Tibial nerve (tissue), 4 donors: ENCODE measurements around the gene PAX6. TPM values are rescaled to one million over a fixed set of nuclear protein-coding genes. Genes with fewer than 3 reads are reported as not detected.

ENCODE experiments used
- DNase-seq, 2 donors: peaks; one replicate each; pipeline ENCODE4 v3.0.0-alpha.2; 2019; ENCODE audit warnings: low spot score in 2 of 2
- H3K27ac ChIP-seq, 4 donors: fragments of 200-600 bp; sonication (generic) in 3 of 4; one replicate each; pipeline ENCODE4 v1.5.1; 2017 to 2019; ENCODE audit warnings: mild to moderate bottlenecking in 1 of 4
- H3K27me3 ChIP-seq, 2 donors: fragments of 200-600 bp; sonication (generic) in 1 of 2; one replicate each; pipeline versions ENCODE4 v1.5.1 to v1.6.0; 2017 to 2019
- H3K36me3 ChIP-seq, 3 donors: fragments of 200-600 bp; sonication (generic); one replicate each; pipeline ENCODE4 v1.5.1; 2018 to 2019
- H3K4me1 ChIP-seq, 4 donors: fragments of 200-600 bp; sonication (generic) in 3 of 4; one replicate each; pipeline ENCODE4 v1.5.1; 2017 to 2019
- H3K4me3 ChIP-seq, 4 donors: fragments of 200-600 bp; sonication (generic) in 3 of 4; one replicate each; pipeline ENCODE4 v1.5.1; 2017 to 2019; ENCODE audit warnings: mild to moderate bottlenecking in 1 of 4, moderate library complexity in 1 of 4
- H3K9me3 ChIP-seq, 4 donors: fragments of 200-600 bp; sonication (generic) in 3 of 4; one replicate each; pipeline ENCODE4 v1.5.1; 2017 to 2019
- CTCF ChIP-seq, 5 experiments: fragments of 200-600 bp in 3 of 5; fragments of 450-650 bp in 2 of 5; sonication (generic) in 3 of 5; IDR thresholded peaks; one replicate each; pipeline ENCODE4 v1.5.1; 2016 to 2019; ENCODE audit warnings: antibody characterized with exemption in 5 of 5, mild to moderate bottlenecking in 3 of 5, moderate library complexity in 2 of 5
- EP300 ChIP-seq, 2 donors: sonication (generic); formaldehyde crosslinking; IDR thresholded peaks; one replicate each; pipeline ENCODE4 v1.6.1; 2017; ENCODE audit warnings: antibody characterized with exemption in 2 of 2, mild to moderate bottlenecking in 1 of 2
- POLR2A ChIP-seq, 2 donors: fragments of 450-650 bp; IDR thresholded peaks; one replicate each; pipeline ENCODE4 v1.6.1; 2017; ENCODE audit warnings: antibody characterized with exemption in 2 of 2, mild to moderate bottlenecking in 2 of 2, moderate library complexity in 2 of 2
- WGBS, 2 donors: methylation state at CpG; one replicate each; pipeline ENCODE4 v1.1.5; 2018; 5-methylcytosine and 5-hydroxymethylcytosine counted together
- total RNA-seq, 4 donors: library from RNA; depleted of rRNA; stranded (reverse); fragments of >200 nt; gene quantifications; one replicate each; pipeline ENCODE4 v1.1.0, GENCODE V29; 2016

The PAX6 gene
- total RNA-seq, 4 donors from 2014 or later: not detected

GRCh38 chr11:31819621-31820437, 8.7 kb upstream of the PAX6 start:
- H3K27ac ChIP-seq: no peak overlapping the region
- H3K27me3 ChIP-seq: peaks cover 11 to 100% of the 10 kb centered on the region in 2 donors
- no peaks in the 10 kb centered on the region for H3K36me3 ChIP-seq
- H3K4me1 ChIP-seq: peaks cover 0 to 59% (median 25%) of the 10 kb centered on the region in 4 donors
- no peak overlapping the region for H3K4me3 ChIP-seq
- DNase-seq: no peak
- H3K9me3 ChIP-seq: no peaks in the 10 kb centered on the region
- TF ChIP-seq CTCF (IDR thresholded peaks at IDR 0.05): no peak
- TF ChIP-seq EP300 (IDR thresholded peaks at IDR 0.05): no peak
- no peak for TF ChIP-seq POLR2A (IDR thresholded peaks at IDR 0.05)
- 19 to 25% methylated on average over 41 to 50 of the region's 55 CpGs for WGBS, 2 donors

- no peak for TF ChIP-seq POLR2A (IDR thresholded peaks at IDR 0.05)
- TF ChIP-seq CTCF (IDR thresholded peaks at IDR 0.05): no peak
- no peak for TF ChIP-seq EP300 (IDR thresholded peaks at IDR 0.05)
- no peak for DNase-seq
- Histone ChIP-seq H3K27me3 (peaks cover 11 to 100% of the 10 kb centered on the region in 2 donors), H3K9me3 (no peaks in the 10 kb centered on the region), H3K36me3 (no peaks in the 10 kb centered on the region), H3K4me3 (no peak overlapping the region), H3K27ac (no peak overlapping the region), H3K4me1 (peaks cover 0 to 64% (median 30%) of the 10 kb centered on the region in 4 donors)
- WGBS, 2 donors: 6 to 9% methylated on average over 25 to 26 of the region's 26 CpGs
These were observed 7.8 kb upstream of the PAX6 start for GRCh38 chr11:31818874-31819331.

GRCh38 chr11:31818425-31818755, 7.3 kb upstream of the PAX6 start:
- no peak for TF ChIP-seq EP300 (IDR thresholded peaks at IDR 0.05)
- TF ChIP-seq CTCF (IDR thresholded peaks at IDR 0.05): no peak
- no peak for TF ChIP-seq POLR2A (IDR thresholded peaks at IDR 0.05)
- DNase-seq: no peak
- no peak overlapping the region for H3K27ac ChIP-seq
- peaks cover 8 to 100% of the 10 kb centered on the region in 2 donors for H3K27me3 ChIP-seq
- WGBS, 2 donors: 10 to 11% methylated on average over 9 of the region's 9 CpGs
- no peaks in the 10 kb centered on the region for H3K9me3 ChIP-seq
- peaks cover 0 to 69% (median 35%) of the 10 kb centered on the region in 4 donors for H3K4me1 ChIP-seq
- no peak overlapping the region for H3K4me3 ChIP-seq
- H3K36me3 ChIP-seq: no peaks in the 10 kb centered on the region

GRCh38 chr11:31817621-31818424, 6.7 kb upstream of the PAX6 start:
- TF ChIP-seq POLR2A (IDR thresholded peaks at IDR 0.05) (no peak), EP300 (IDR thresholded peaks at IDR 0.05) (no peak), CTCF (IDR thresholded peaks at IDR 0.05) (no peak)
- Histone ChIP-seq H3K36me3 (no peaks in the 10 kb centered on the region), H3K4me1 (peaks cover 0 to 75% (median 39%) of the 10 kb centered on the region in 4 donors), H3K27ac (no peak overlapping the region), H3K9me3 (no peaks in the 10 kb centered on the region), H3K4me3 (peak overlapping the region in 3 of 4 donors; percentile 1 to 27 (median 15)), H3K27me3 (peaks cover 8 to 100% of the 10 kb centered on the region in 2 donors)
- 5 to 6% methylated on average over 42 to 47 of the region's 58 CpGs for WGBS, 2 donors
- DNase-seq: no peak
